WTC11 (cell line): ENCODE measurements around the gene ARHGAP32. TPM values are rescaled to one million over a fixed set of nuclear protein-coding genes. Genes with fewer than 3 reads are reported as not detected.

Experiments used
- ATAC-seq: fragments of 200-7000 bp; cut with Tn5 transposase; 2 replicates; pipeline ENCODE4 v1.10.0; 2021; ENCODE audit warnings: mild to moderate bottlenecking, moderate library complexity
- CTCF ChIA-PET: fragments of 300-600 bp; sonication (Branson Sonifier 250); formaldehyde crosslinking; loops from one replicate; lab custom pipeline; 2021; ENCODE audit warnings: antibody characterized with exemption; lab: Charles Lee
- POLR2A ChIA-PET: fragments of 350-600 bp; sonication (Branson Sonifier 250); formaldehyde crosslinking; loops from one replicate; lab custom pipeline; 2021; ENCODE audit warnings: antibody characterized with exemption; lab: Charles Lee
- DNase-seq: peaks from one replicate; pipeline ENCODE4 v3.0.0; 2021; ENCODE audit warnings: low spot score
- H3K27ac Mint-ChIP-seq: 2 replicates; pipeline ENCODE4 v1.8.0; 2021; ENCODE audit warnings: mixed read lengths
- H3K27me3 Mint-ChIP-seq: 2 replicates; pipeline ENCODE4 v1.8.0; 2021; ENCODE audit warnings: low read depth, mild to moderate bottlenecking, moderate library complexity, mixed read lengths
- H3K36me3 Mint-ChIP-seq: 2 replicates; pipeline ENCODE4 v1.8.0; 2021; ENCODE audit warnings: mixed read lengths
- H3K4me1 Mint-ChIP-seq: 2 replicates; pipeline ENCODE4 v1.8.0; 2022; ENCODE audit warnings: mixed read lengths
- H3K4me3 Mint-ChIP-seq: 2 replicates; pipeline ENCODE4 v1.8.0; 2021; ENCODE audit warnings: mild to moderate bottlenecking, moderate library complexity, mixed read lengths
- H3K9me3 Mint-ChIP-seq: 2 replicates; pipeline ENCODE4 v1.8.0; 2021; ENCODE audit warnings: mixed read lengths
- ATF1 ChIP-seq: sonication (generic); formaldehyde crosslinking; IDR thresholded peaks from 2 replicates; pipeline ENCODE4 v1.8.1; 2023; ENCODE audit warnings: mild to moderate bottlenecking, moderate library complexity, missing genetic modification reagents
- E2F1 ChIP-seq: sonication (generic); formaldehyde crosslinking; IDR thresholded peaks from 2 replicates; pipeline ENCODE4 v1.8.0; 2022; ENCODE audit warnings: mild to moderate bottlenecking, missing genetic modification reagents
- E2F5 ChIP-seq: sonication (generic); formaldehyde crosslinking; IDR thresholded peaks from 2 replicates; pipeline ENCODE4 v1.8.1; 2022; ENCODE audit warnings: mild to moderate bottlenecking, moderate library complexity, missing genetic modification reagents
- ESRRA ChIP-seq: sonication (generic); formaldehyde crosslinking; IDR thresholded peaks from 2 replicates; pipeline ENCODE4 v1.8.1; 2022; ENCODE audit warnings: mild to moderate bottlenecking, missing genetic modification reagents, borderline replicate concordance
- FOXJ3 ChIP-seq: sonication (generic); formaldehyde crosslinking; IDR thresholded peaks from 2 replicates; pipeline ENCODE4 v1.9.0; 2021; ENCODE audit warnings: missing genetic modification reagents, mild to moderate bottlenecking, borderline replicate concordance
- FOXK1 ChIP-seq: sonication (generic); formaldehyde crosslinking; IDR thresholded peaks from 2 replicates; pipeline ENCODE4 v1.8.0; 2022; ENCODE audit warnings: mild to moderate bottlenecking, moderate library complexity, missing genetic modification reagents
- GTF2I ChIP-seq: fragments of 250-450 bp; sonication (Bioruptor Pico); conservative IDR thresholded peaks from 2 replicates; pipeline ENCODE4 v1.4.0; 2021; ENCODE audit warnings: mild to moderate bottlenecking
- JAZF1 ChIP-seq: fragments of 250-450 bp; sonication (Bioruptor Pico); IDR thresholded peaks from 2 replicates; pipeline ENCODE4 v1.9.0; 2021; ENCODE audit warnings: moderate library complexity, mild to moderate bottlenecking, inconsistent platforms
- KAT7 ChIP-seq: sonication (generic); formaldehyde crosslinking; IDR thresholded peaks from 2 replicates; pipeline ENCODE4 v1.8.1; 2023; ENCODE audit warnings: missing genetic modification reagents, mild to moderate bottlenecking, borderline replicate concordance
- MAX ChIP-seq: sonication (generic); formaldehyde crosslinking; IDR thresholded peaks from 2 replicates; pipeline ENCODE4 v1.8.0; 2022; ENCODE audit warnings: mild to moderate bottlenecking, missing genetic modification reagents
- USF1 ChIP-seq: sonication (generic); formaldehyde crosslinking; IDR thresholded peaks from 2 replicates; pipeline ENCODE4 v1.8.0; 2022; ENCODE audit warnings: mild to moderate bottlenecking, missing genetic modification reagents
- USF2 ChIP-seq: sonication (generic); formaldehyde crosslinking; IDR thresholded peaks from 2 replicates; pipeline ENCODE4 v1.8.1; 2023; ENCODE audit warnings: mild to moderate bottlenecking, missing genetic modification reagents, moderate library complexity
- ZNF219 ChIP-seq: sonication (generic); formaldehyde crosslinking; IDR thresholded peaks from 2 replicates; pipeline ENCODE4 v1.8.0; 2023; ENCODE audit warnings: missing genetic modification reagents, mild to moderate bottlenecking, borderline replicate concordance
- ZNF263 ChIP-seq: sonication (generic); formaldehyde crosslinking; IDR thresholded peaks from 2 replicates; pipeline ENCODE4 v1.8.1; 2022; ENCODE audit warnings: low read depth, mild to moderate bottlenecking, moderate library complexity, missing genetic modification reagents
- ZNF317 ChIP-seq: sonication (generic); formaldehyde crosslinking; IDR thresholded peaks from 2 replicates; pipeline ENCODE4 v1.8.1; 2023; ENCODE audit warnings: low read depth, mild to moderate bottlenecking, moderate library complexity, missing genetic modification reagents, borderline replicate concordance
- ZNF396 ChIP-seq: fragments of 250-450 bp; sonication (Bioruptor Pico); IDR thresholded peaks from 2 replicates; pipeline ENCODE4 v1.8.0; 2021; ENCODE audit warnings: mild to moderate bottlenecking, moderate library complexity, borderline replicate concordance
- ZNF512 ChIP-seq: sonication (generic); formaldehyde crosslinking; IDR thresholded peaks from 2 replicates; pipeline ENCODE4 v1.8.1; 2022; ENCODE audit warnings: missing genetic modification reagents, borderline replicate concordance
- ZNF532 ChIP-seq: fragments of 250-450 bp; sonication (Bioruptor Pico); IDR thresholded peaks from 2 replicates; pipeline ENCODE4 v1.9.0; 2021; ENCODE audit warnings: mild to moderate bottlenecking, borderline replicate concordance
- ZSCAN18 ChIP-seq: fragments of 250-450 bp; sonication (Bioruptor Pico); IDR thresholded peaks from 2 replicates; pipeline ENCODE4 v2.1.2; 2022; ENCODE audit warnings: mild to moderate bottlenecking, moderate library complexity
- total RNA-seq: library from RNA; stranded (reverse); gene quantifications from 3 replicates; pipeline ENCODE4 v1.2.3, GENCODE V29; 2021

ARHGAP32 gene
- total RNA-seq, 1 experiment from 2014 or later: 25.6 TPM

- CTCF ChIA-PET: interaction anchor here (0.6 to 3.0 kb wide), 7 partner anchors 10 to 477 kb away, joined by 3 to 10 read pairs (median 3); no protein-coding TSS in a partner anchor
- DNase-seq (no peak), ATAC-seq (peak; percentile 27)
- POLR2A ChIA-PET: interaction anchor here (1.0 kb wide), 1 partner anchor 7 kb away, joined by 3 read pairs; no protein-coding TSS in a partner anchor
- H3K4me1 Mint-ChIP-seq: peaks cover 57% of the 10 kb centered on the region
- H3K4me3 Mint-ChIP-seq: no peak overlapping the region
- H3K9me3 Mint-ChIP-seq: no peaks in the 10 kb centered on the region
- no peak for TF ChIP-seq FOXK1
- TF ChIP-seq ZNF219: no peak
- no peak for TF ChIP-seq USF2 (CRISPR knock-in tag)
- no peak for TF ChIP-seq ZNF396 (CRISPR knock-in tag)
- TF ChIP-seq JAZF1 (CRISPR knock-in tag): no peak
- no peak for TF ChIP-seq ZNF317 (CRISPR knock-in tag)
- no peak for TF ChIP-seq ZNF532
- no peak for TF ChIP-seq FOXJ3 (CRISPR knock-in tag)
- TF ChIP-seq E2F5: no peak
- TF ChIP-seq GTF2I: no peak
- no peak for TF ChIP-seq USF1 (CRISPR knock-in tag)
- TF ChIP-seq ZSCAN18 (CRISPR knock-in tag): no peak
- TF ChIP-seq ZNF512 (CRISPR knock-in tag): no peak
- no peak for TF ChIP-seq ZNF263 (CRISPR knock-in tag)
- no peak for TF ChIP-seq ESRRA (CRISPR knock-in tag)
- no peak for TF ChIP-seq KAT7
- no peak for TF ChIP-seq ATF1 (CRISPR knock-in tag)
- no peak for TF ChIP-seq E2F1
- no peak for TF ChIP-seq MAX
- peaks cover 90% of the 10 kb centered on the region for H3K27me3 Mint-ChIP-seq
- no peak overlapping the region for H3K27ac Mint-ChIP-seq
- no peaks in the 10 kb centered on the region for H3K36me3 Mint-ChIP-seq
Measured at GRCh38 chr11:128926437-128927107, 265.6 kb downstream of the ARHGAP32 start.
